Measurements from ENCODE around the gene CCDC18. TPM values are rescaled to one million over a fixed set of nuclear protein-coding genes. Genes with fewer than 3 reads are reported as not detected.

The CCDC18 gene
- total and polyA plus RNA-seq, 4 donors: 2.7 to 8.5 (median 7.2) TPM

DNA sequence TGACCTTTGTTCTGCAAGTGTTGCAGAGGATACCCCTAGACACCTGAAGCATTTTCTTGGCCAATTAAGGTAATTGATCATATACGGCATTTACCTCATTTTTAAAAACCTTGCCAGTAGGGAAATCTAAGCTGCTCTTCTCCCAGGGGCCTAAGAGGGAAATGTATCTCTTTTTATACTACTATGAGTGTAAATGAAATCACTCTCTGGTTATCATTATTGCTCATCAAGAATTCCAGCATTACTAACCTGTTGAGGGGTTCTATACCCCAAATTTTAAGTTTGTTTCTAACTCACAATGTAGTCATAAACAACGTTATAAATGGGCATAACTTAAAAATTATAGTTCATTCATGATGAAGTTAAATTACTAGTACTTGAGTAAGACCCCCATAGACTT lies 27.7 kb upstream of the CCDC18 start (continued):
- TF ChIP-seq, protein P1, sequence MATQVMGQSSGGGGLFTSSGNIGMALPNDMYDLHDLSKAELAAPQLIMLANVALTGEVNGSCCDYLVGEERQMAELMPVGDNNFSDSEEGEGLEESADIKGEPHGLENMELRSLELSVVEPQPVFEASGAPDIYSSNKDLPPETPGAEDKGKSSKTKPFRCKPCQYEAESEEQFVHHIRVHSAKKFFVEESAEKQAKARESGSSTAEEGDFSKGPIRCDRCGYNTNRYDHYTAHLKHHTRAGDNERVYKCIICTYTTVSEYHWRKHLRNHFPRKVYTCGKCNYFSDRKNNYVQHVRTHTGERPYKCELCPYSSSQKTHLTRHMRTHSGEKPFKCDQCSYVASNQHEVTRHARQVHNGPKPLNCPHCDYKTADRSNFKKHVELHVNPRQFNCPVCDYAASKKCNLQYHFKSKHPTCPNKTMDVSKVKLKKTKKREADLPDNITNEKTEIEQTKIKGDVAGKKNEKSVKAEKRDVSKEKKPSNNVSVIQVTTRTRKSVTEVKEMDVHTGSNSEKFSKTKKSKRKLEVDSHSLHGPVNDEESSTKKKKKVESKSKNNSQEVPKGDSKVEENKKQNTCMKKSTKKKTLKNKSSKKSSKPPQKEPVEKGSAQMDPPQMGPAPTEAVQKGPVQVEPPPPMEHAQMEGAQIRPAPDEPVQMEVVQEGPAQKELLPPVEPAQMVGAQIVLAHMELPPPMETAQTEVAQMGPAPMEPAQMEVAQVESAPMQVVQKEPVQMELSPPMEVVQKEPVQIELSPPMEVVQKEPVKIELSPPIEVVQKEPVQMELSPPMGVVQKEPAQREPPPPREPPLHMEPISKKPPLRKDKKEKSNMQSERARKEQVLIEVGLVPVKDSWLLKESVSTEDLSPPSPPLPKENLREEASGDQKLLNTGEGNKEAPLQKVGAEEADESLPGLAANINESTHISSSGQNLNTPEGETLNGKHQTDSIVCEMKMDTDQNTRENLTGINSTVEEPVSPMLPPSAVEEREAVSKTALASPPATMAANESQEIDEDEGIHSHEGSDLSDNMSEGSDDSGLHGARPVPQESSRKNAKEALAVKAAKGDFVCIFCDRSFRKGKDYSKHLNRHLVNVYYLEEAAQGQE (IDR thresholded peaks at IDR 0.05): no peak

- H3K36me3 ChIP-seq (ENCODE audit: control insufficient read depth in 4 of 4, insufficient read depth in 3 of 4, low read depth in 1 of 4, low read length in 3 of 4): peaks cover 6 to 49% (median 32%) of the 10 kb centered on the region in 4 donors
- H3K9me3 ChIP-seq (ENCODE audit: control insufficient read depth in 4 of 4, low read length in 3 of 4): no peaks in the 10 kb centered on the region
- H3K4me1 ChIP-seq (ENCODE audit: control insufficient read depth in 4 of 4, insufficient read depth in 4 of 4, low read length in 3 of 4): no peaks in the 10 kb centered on the region
- no peaks in the 10 kb centered on the region for H3K27me3 ChIP-seq (ENCODE audit: control insufficient read depth in 4 of 4, insufficient read depth in 4 of 4, low read length in 3 of 4)
- no peak overlapping the region for H3K4me3 ChIP-seq (ENCODE audit: low read depth in 1 of 3, low read length in 3 of 3)
- TF ChIP-seq CTCF (IDR thresholded peaks at IDR 0.05; ENCODE audit: low read depth, low read length, missing input control) (no peak), JUND (IDR thresholded peaks at IDR 0.05) (no peak), TAF1 (conservative IDR thresholded peaks at IDR 0.05) (no peak), HNF4A (conservative IDR thresholded peaks at IDR 0.05) (no peak), YY1 (IDR thresholded peaks at IDR 0.05) (no peak), NR2F2 (IDR thresholded peaks at IDR 0.05) (no peak), SP1 (IDR thresholded peaks at IDR 0.05) (no peak), ZBTB33 (IDR thresholded peaks at IDR 0.05) (no peak), FOXA1 (IDR thresholded peaks at IDR 0.05) (no peak), HNF4G (IDR thresholded peaks at IDR 0.05) (no peak), EGR1 (IDR thresholded peaks at IDR 0.05; ENCODE audit: low read depth in 2 of 2) (no peak), RXRA (IDR thresholded peaks at IDR 0.05) (no peak), MAX (IDR thresholded peaks at IDR 0.05) (no peak), FOXA2 (IDR thresholded peaks at IDR 0.05) (no peak), RAD21 (IDR thresholded peaks at IDR 0.05) (no peak), ATF3 (IDR thresholded peaks at IDR 0.05) (no peak), GABPA (IDR thresholded peaks at IDR 0.05 in 1 of 2, conservative IDR thresholded peaks at IDR 0.05 in 1 of 2) (no peak)
- TF ChIP-seq, protein P1 (IDR thresholded peaks at IDR 0.05): no peak
- H3K9ac ChIP-seq (ENCODE audit: low read depth in 1 of 2, low read length in 2 of 2): no peak overlapping the region
- no peak for DNase-seq (ENCODE audit: low spot score)
- no peak overlapping the region for H3K27ac ChIP-seq (ENCODE audit: low read depth in 1 of 2, low read length in 2 of 2)
These were observed 25.6 kb upstream of the CCDC18 start for GRCh38 chr1:93154898-93155297.
